ENCODE measurements around the gene TAP1.

TAP1 gene

DNA sequence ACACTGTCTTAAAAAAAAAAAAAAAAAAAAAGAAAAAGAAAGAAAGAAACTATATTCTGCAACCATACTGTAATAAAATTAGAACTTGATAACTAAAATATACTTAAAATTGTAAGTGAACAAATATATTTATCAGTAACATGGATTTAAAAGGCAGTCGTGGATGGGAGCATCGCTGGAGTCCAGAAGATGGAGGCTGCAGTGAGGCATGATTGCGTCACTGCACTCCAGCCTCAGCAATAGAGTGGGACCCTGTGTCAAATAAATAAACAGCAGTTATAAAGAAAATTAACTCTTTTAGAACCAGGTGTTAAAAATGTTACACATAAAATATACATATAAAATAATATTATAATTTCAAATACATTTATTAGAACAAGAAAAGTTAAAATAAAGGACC lies 9.2 kb upstream of the TAP1 start:
- no peak for DNase-seq (ENCODE audit: low spot score)

DNA sequence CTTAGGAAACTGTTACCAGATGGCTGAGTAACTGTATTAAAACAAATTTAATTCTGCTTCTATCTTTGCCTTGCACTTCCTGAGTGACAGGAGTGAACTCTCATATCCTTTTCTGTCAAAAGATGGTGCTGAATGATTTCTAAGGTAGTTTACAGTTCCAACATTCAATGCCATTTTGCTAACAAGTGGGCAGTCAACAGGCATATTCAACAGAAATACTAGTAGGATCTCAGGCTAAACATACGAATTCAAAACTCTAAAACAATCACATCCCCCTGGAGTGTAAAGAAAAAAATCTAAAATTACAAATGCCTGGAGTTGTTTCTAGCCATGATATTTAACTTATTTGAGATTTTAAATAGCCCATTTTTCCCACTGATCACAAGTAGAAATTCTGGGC lies 7.2 kb upstream of the TAP1 start:
- DNase-seq (ENCODE audit: low spot score), result no peak

DNA sequence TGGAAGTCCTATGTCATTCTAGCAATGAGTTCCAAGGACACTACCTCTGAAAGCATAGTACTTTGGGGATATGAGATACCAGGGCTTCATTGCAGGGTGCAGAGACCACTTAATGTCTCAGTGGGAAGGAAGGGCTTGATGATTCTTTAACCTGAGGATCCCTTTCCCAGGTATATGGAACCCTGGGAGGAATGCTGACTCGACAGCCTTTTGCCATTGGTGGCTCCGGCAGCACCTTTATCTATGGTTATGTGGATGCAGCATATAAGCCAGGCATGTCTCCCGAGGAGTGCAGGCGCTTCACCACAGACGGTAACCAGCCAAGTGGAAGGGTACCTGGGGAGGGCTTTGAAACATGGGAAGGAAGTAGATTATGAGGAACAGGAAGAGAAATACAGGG lies 4.7 kb upstream of the TAP1 start:
- DNase-seq (ENCODE audit: low spot score), result no peak

DNA sequence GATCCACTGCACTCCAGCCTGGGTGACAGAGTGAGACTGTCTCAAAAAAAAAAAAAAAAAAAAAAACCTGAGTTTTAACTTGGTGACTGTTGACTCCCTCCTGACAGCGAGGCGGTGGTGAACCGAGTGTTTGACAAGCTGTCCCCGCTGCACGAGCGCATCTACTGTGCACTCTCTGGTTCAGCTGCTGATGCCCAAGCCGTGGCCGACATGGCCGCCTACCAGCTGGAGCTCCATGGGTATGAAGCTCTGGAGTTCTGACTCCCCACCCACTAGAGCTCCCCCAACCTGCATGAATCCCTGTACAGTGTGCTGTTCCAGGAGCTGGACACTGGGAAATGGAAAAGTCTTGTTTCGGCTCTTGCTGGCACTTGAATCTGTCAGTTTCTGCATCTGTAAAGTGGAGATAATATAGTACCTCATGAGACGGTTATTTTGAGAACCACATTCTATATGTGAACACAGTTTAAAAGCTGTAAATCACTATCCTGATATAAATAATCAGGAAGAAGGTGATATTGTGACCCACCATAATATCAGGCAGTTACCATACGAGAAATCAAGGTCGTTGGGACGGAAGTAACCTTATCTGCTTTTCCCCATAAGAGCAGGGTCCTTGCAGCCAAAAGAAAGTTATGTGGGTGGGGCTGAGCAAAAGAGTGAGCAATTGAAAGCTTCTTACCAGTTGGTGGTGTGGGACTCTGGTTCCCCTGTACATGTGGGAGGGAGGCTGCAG lies 3.8 kb upstream of the TAP1 start:
- DNase-seq (ENCODE audit: low spot score), result no peak

DNA sequence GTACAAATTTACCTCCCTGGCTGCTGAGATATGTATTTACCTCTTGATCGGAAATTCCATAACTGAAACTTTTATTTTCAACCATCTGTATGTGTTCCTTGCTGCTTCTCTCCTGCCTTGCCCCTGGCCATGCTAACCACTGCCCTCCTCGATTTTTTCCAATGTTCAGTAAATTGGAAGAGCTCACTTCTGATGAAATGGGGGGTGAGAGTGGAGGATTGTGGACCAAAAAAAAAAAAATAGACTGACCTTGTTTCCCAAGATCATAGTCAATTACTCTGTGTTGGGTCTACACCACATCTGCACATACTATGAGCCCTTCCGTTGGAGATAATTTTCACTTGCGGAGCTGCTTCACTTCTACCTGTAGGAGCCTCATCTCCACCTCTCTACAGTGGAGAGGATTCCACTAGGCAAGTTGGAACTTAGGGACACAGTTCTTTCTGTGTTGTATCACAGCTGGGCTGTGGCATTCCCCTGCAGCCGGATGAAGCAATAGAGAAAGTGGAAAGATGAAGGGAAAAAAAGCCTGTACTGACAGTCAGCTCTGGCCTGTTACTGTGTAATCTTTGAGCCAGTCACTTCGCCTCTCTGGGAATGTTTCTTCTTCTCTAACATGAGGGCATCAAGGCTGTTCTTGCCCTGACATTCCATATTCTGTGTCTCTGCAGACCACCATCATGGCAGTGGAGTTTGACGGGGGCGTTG lies 2.1 kb upstream of the TAP1 start:
- DNase-seq (ENCODE audit: low spot score), result no peak

DNA sequence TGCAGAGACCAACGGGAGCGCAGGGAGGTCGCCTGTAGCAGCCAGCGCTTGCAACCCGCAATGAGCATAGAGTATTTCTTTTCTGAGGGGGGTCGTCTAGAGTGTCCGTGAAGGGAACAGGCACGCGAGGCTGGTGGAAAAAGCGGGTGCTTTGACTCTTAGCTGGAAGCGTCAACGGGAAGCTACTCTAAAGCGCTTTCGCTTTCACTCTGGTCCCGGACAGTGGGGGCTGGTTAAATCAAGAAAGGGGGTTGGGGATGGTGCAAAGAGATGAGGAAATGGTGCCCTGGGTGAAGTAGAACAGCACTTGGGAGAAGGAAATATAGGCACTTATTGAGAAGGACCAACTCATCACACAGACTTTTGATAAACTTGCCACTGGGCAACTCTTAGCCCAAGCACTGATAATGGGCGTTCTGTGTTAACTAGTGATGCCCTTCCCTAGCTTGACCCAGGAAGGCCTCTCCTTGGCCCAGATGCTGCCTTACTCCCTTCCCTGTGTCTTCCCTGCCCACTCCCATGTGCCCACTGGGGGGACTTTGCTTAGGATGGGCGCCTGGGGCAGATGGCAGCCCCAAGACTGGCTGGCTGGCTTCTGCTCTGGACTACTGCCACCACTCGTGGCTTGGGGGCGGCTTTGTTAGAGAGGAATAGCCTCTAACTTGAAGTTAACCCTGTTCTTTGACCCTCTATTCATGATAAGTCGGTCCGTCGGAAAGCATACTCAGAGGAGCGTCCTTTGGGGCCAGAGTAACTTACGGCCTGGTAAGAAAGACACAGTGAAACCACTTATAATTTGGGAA lies 1.1 kb upstream of the TAP1 start:
- peak; percentile 59 for DNase-seq (ENCODE audit: low spot score)

DNA sequence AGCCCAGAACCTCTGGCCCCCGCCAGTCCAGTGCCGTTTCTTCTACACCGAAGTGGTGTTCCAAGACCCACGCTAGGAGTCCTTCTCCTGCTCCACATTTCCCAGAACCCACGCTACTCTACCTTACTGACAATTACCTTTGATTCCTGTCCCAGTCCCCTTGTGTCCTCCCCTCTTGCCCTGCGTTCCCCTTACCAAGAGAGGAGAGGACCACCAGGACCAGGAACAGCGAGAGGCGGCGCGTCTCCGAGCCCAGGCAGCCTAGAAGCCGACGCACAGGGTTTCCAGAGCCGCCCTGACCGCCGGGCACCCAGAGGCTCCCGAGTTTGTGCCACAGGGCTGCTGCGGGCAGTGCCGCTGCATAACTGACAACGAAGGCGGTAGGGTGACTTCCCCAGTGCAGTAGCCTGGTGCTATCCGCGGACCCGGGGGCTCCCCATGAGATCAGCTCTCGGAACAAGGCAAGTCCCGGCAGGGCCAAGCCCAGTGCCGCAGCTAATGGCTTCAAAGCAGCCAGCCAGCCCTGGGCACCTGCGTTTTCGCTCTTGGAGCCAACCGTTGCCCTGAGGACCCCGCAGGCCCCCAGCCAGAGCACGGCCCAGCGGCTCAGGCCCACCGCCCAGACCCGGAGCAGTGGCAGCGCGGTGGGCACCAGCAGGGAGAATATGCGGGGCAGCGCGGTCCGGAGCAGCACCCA lies 512 bp downstream of the TAP1 start:
- DNase-seq (ENCODE audit: low spot score), result no peak

DNA sequence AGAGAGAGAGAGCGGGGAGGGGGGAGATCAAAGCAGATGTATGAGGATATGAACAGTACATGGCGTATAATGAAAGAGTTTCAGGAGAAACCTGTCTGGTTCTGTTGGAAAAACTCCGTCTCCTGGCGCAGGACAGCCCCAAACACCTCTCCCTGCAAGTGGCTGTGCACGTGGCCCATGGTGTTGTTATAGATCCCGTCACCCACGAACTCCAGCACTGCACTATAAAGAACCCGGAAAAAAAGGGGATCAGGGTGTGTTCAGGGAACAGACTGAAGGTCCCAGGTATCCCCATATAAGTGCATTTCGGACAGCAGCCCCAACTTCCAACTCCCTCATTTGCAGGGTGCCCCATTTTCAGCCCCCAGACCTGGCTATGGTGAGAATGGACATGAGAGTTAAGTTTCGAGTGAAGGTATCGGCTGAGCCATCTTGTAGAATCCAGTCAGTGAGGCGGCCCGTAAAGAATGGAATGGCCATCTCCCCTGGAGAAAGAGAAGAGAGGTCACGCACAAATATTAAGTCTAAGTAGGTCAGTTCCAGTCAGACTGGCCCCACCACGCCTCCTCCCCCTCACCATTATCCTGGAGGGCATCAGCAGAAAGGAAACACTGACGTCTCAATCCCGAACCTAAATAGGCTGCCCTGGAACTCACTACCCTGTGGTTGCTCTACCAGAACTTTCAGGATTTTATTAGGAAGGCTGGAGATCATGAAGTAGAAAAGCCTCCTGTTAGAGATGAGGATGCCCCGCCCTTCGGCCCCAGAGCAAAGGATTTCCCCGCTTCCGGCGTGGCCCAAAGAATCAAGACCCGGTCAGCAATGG lies 1.3 kb downstream of the TAP1 start:
- DNase-seq (ENCODE audit: low spot score), result no peak

DNA sequence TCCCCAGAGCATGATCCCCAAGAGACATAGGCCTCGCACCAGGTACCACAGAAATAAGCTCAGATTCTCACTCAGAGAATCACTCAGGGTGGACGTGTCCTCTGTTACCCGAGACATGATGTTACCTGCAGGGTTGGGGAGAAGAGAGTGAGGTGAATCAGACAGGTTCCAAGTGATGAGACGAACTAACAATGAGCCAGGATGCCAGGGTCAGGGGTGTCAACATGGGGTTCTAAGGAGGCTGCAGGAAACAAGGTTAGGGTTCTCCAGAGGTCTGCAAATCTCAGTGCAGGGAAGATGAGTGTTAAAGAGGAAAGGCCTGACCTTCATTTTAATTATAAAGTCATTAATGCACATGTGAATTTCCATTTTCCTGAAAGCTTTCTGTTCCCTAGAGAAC lies 2.5 kb downstream of the TAP1 start:
- DNase-seq (ENCODE audit: low spot score), result no peak

DNA sequence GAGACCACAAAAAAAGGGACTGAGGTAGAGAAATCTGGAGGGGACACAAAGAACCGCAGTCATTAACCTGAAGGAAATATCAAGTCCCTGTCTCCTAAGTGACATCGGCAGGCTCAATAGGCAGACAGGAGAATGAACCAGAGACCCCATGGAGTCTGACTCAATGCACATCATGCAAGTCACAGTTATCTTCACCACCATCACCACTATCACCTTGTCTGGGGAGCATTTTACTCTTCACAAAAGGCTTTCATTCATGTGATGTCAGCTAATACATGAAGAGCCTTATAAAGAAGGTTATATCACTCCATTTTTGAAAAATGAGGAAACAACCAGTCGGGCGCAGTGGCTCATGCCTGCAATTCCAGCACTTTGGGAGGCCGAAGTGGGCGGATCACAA lies 4.4 kb downstream of the TAP1 start:
- DNase-seq (ENCODE audit: low spot score), result no peak

DNA sequence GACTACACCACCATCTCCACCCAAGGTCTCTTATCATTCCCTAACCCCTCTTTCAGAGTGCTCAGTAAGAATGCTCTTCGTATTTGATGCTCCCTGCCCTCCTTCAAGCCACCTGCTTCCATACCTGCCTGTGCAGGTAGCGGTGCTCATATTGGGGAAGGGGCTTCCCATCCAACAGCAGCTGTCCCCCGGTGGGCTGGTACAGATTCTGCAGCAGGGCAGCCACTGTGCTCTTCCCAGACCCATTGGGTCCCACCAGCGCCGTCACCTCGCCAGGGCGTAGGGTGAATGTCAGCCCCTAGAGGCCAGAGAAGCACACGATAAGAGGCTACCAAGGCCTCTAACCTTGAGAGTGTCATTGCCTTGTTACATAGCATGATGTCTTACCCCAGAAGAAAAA lies 5.7 kb downstream of the TAP1 start:
- DNase-seq (ENCODE audit: low spot score), result no peak

DNA sequence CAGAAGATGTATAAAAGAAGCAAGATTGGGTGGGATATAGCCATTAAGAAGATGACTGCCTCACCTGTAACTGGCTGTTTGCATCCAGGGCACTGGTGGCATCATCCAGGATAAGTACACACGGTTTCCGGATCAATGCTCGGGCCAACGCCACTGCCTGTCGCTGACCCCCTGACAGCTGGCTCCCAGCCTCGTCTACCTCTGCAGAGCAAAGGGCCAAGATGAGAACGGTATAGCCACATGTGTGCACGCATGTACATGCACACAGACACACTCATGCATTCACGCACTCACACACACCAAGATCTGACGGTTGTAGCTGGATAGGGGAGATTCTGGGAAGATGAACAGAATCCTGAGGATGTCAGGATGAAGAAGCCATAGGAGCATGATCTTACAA lies 6.5 kb downstream of the TAP1 start:
- DNase-seq (ENCODE audit: low spot score), result no peak

DNA sequence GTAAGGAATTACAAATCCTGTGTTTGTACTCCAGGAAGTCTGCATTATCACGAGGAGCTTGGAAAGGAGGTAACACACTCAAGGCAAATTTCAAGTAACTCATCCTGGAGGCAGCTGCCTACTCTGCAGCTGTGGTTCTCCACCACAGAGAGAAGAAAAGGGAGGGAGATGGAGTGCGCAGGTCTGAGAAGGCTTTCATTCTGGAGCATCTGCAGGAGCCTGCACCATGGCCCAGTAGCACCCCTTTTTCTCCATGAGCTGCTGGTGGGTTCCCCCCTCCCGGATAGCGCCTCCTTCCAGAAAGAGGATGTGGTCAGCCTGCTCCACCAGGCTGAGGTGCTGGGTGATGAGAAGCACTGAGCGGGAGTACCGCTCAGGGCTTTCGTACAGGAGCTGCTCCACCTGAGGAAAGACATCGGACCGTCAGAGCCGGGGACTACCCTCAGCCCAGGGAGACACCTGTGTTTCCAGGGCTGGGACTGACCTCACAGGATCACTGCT lies 8.1 kb downstream of the TAP1 start:
- DNase-seq (ENCODE audit: low spot score), result peak; percentile 55

DNA sequence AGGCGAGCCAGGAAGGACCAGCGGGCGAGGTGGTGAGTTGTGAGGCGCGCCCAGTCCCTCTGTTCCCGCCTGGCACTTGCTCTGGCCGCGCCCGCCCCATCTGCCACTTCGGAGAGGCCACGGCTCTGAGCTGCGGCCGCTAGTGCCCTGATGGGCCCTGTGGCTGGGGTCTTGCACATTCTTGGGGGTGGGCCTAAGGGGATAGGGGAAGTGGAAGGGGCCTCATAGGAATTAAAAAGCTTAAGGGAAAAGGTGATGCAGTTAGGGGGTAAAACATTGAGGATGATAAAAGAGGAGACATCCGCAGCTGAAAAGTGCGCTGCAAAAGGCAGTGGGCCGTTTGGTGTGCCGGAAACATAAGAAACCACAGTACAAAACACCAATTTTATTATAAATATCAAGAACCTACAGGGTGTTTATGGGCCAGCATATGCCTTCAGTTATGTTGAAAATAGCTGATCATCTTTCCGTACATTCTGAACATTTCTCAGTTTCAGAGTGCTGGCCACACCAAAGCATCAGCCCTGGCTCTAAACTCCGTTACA lies 8.6 kb downstream of the TAP1 start:
- DNase-seq (ENCODE audit: low spot score), result peak; percentile 33

DNA sequence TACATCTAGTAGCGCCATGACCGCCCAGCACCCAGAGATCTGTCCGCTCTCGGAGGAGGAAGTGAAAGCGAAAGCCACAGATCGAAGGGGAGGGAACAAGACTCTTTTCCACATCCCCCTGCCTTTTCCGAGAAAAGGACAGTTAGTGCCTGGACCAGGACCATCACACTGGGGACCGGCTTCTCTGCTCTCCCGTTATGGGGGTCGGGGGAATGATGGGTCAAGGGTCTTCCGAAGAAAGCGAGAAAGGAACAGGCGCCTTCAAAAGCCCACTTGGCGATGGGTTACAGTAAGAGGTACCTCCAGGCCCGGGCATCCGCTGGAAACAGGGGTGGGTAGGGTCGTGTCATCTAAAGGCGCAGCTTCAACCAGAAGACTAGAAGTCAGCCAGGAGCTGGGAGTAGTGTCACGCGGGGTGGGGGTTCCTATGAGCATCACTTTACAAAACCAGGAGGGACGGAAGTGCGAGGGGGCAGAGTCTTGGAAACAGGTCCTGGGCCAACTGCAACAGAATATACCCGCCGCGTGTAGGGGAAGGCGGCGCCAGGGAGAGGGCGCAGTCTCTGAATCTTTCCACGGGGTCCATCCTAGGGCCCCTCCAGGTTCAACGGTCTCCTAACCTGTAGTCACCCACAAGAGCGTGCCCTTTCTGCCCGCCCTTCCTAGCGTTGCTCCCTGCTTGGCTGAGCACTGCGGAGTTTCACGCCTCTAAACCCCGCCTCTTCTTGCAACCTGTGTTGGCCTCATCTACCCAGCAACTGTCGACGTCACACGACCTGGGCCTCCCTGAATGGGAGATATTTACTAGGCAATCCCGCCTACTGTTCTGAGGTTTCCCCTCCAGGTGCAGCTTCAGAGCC lies 9.3 kb downstream of the TAP1 start, which contains the start of gene PSMB8:
PSMB8 (minus strand) TSS at position 69 of the 860 bp plus-strand sequence; CDS start at position 18, 51 bp downstream.
- peak; percentile 97 for DNase-seq (ENCODE audit: low spot score)

DNA sequence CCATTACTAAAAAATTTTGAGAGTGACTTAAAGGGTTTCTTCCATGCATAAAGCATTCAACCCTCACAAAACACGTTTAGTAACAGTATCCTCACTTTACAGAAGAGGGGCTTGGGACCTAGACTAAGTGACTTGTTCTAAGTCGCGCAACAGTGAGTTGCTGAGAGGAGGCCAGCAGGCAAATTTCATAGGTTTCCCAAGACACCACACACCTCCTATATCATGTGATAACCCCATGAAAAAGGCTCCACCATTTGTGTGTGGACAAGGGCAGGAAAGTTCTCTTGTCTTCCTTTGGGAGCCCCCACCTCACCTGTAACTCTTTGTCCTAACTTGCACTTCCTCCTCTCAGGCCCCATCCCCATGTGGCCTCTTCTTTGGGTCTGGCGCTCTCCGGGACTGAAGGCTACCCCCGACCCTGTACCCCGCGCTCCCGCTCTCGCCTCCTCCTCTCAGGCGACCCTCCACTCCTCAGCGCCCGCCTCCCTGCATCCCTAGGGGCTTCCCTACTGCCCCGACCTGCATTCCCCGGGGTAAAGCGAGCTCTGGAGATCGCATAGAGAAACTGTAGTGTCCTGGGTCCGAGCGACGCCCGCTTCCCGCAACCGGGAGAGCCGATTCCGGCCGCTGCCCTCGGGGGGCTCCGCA lies 10.0 kb downstream of the TAP1 start:
- no peak for DNase-seq (ENCODE audit: low spot score)

DNA sequence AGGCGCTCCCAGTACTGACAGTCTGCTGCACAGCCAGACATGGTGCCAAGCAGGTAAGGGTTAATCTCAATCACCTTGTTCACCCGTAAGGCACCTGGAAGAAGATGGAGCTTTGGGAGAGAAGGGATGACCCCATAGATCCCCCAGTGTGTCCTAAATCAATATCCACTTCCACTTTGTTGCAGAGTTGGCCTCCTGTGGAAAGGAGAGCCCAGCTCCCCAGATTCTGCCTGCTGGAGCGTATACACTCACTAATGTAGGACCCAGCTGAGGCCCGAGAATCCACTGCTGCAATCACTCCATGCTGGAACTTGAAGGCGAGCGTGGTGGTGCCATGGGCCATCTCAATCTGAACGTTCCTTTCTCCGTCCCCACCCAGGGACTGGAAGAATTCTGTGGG lies 10.8 kb downstream of the TAP1 start:
- no peak for DNase-seq (ENCODE audit: low spot score)

DNA sequence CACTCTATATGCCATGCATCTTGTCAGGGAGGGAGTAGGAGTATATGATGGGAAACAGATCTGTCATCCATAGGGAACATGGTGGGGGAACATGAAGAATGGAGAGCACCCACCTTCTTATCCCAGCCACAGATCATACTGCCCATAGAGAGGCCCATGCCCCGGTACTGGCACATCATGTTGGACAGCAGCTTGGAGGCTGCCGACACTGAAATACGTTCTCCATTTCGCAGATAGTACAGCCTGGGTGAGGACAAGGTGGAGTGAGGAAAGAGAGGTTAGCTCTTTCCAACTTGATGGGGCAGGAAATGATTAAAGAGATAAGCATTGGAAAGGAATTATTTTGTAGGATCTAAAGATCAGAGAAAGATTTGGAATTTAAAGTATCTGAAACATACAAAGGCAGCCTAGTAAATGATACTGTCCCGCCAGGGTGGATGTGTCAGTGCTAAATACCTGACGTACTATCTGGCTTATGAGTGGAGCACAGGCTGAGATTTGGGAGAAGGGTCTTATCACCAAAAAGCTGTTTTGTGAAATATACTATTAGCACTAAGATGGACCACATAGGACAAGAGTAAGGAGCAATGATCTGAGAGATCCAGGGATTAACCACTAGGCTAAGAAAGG lies 11.4 kb downstream of the TAP1 start:
- no peak for DNase-seq (ENCODE audit: low spot score)

Measured in CD4-positive, alpha-beta T cell treated with Interleukin-6 at 100 ng/mL for 8 hours (primary cell).